Limb (tissue), 2 donors: ENCODE data around the gene PDE3B.
A peak's percentile ranks its signal among the peaks of the same experiment; 100 is the strongest.
"Not testable (repeated sequence)": the region's sequence is repeated elsewhere in the genome, so short reads cannot be mapped to it uniquely, and the experiment has no call there.

Experiments
- DNase-seq, 2 donors: peaks; one replicate each; pipeline ENCODE4 v3.0.0-alpha.2; 2016; ENCODE audit errors: extremely low spot score in 2 of 2

The PDE3B gene

GRCh38 chr11:14641801-14642200 is 1.8 kb upstream of the PDE3B start:
- no peak for DNase-seq

GRCh38 chr11:14642453-14642852 is 1.2 kb upstream of the PDE3B start:
- DNase-seq = no peak

- no peak for DNase-seq
Observed at GRCh38 chr11:14642873-14643696, 519 bp upstream of the PDE3B start.

- DNase-seq = peak in 1 of 2 donors; percentile 81
Observed at GRCh38 chr11:14644226-14645014, 816 bp downstream of the PDE3B start.

- no peak for DNase-seq
Observed at GRCh38 chr11:14645015-14645912, 1.7 kb downstream of the PDE3B start.

GRCh38 chr11:14645985-14646900 is 2.6 kb downstream of the PDE3B start:
- DNase-seq = no peak

- DNase-seq = no peak
Observed at GRCh38 chr11:14650064-14650463, 6.5 kb downstream of the PDE3B start.

- no peak for DNase-seq
Observed at GRCh38 chr11:14653090-14653489, 9.5 kb downstream of the PDE3B start.

GRCh38 chr11:14655435-14655834 is 11.8 kb downstream of the PDE3B start:
- no peak for DNase-seq

- DNase-seq = no peak
Observed at GRCh38 chr11:14656536-14657457, 13.2 kb downstream of the PDE3B start.

GRCh38 chr11:14657841-14658240 is 14.2 kb downstream of the PDE3B start:
- no peak for DNase-seq

- not testable (repeated sequence) for DNase-seq
Observed at GRCh38 chr11:14664926-14665325, 21.3 kb downstream of the PDE3B start.

GRCh38 chr11:14667329-14667728 is 23.7 kb downstream of the PDE3B start:
- not testable (repeated sequence) for DNase-seq

- no peak for DNase-seq
Observed at GRCh38 chr11:14668731-14669301, 25.2 kb downstream of the PDE3B start.

- DNase-seq = no peak
Observed at GRCh38 chr11:14669499-14669898, 25.9 kb downstream of the PDE3B start.

GRCh38 chr11:14669958-14670357 is 26.4 kb downstream of the PDE3B start:
- no peak for DNase-seq

- no peak for DNase-seq
Observed at GRCh38 chr11:14672635-14673034, 29.0 kb downstream of the PDE3B start.

- no peak for DNase-seq
Observed at GRCh38 chr11:14673421-14673820, 29.8 kb downstream of the PDE3B start.

- no peak for DNase-seq
Observed at GRCh38 chr11:14673824-14674405, 30.3 kb downstream of the PDE3B start.
